GM21367 (cell line): Measurements from ENCODE around the gene INSL3.

ENCODE experiments used
- ATAC-seq: cut with Tn5 transposase; IDR thresholded peaks from one replicate; pipeline ENCODE4 v1.9.1; 2021; ENCODE audit not compliant: unreplicated experiment

INSL3 gene

GRCh38 chr19:17847538-17848366 lies 26.4 kb upstream of the INSL3 start, which contains the start of gene JAK3:
TSS of gene JAK3 (minus strand) at chr19:17847982. CDS start at chr19:17844417, 3,565 bp downstream.
- ATAC-seq, result no peak

- ATAC-seq, result no peak
These were observed 24.8 kb upstream of the INSL3 start for GRCh38 chr19:17846146-17846545.

- ATAC-seq, result no peak
These were observed 22.7 kb upstream of the INSL3 start for GRCh38 chr19:17843908-17844490.

- no peak for ATAC-seq
These were observed 22.0 kb upstream of the INSL3 start for GRCh38 chr19:17843292-17843827.

GRCh38 chr19:17842663-17843291 lies 21.5 kb upstream of the INSL3 start:
- no peak for ATAC-seq

- no peak for ATAC-seq
These were observed 20.7 kb upstream of the INSL3 start for GRCh38 chr19:17841810-17842662.

- no peak for ATAC-seq
These were observed 20.1 kb upstream of the INSL3 start for GRCh38 chr19:17841371-17841809.

- no peak for ATAC-seq
These were observed 18.7 kb upstream of the INSL3 start for GRCh38 chr19:17840019-17840418.

- ATAC-seq, result no peak
These were observed 16.7 kb upstream of the INSL3 start for GRCh38 chr19:17837972-17838371.

- no peak for ATAC-seq
These were observed 15.2 kb upstream of the INSL3 start for GRCh38 chr19:17836530-17836929.

GRCh38 chr19:17835182-17836006 lies 14.1 kb upstream of the INSL3 start:
- ATAC-seq, result no peak

- no peak for ATAC-seq
These were observed 13.2 kb upstream of the INSL3 start for GRCh38 chr19:17834350-17835181.

- ATAC-seq, result no peak
These were observed 11.3 kb upstream of the INSL3 start for GRCh38 chr19:17832443-17833208.

GRCh38 chr19:17831419-17831888 lies 10.1 kb upstream of the INSL3 start:
- no peak for ATAC-seq

GRCh38 chr19:17830567-17831418 lies 9.5 kb upstream of the INSL3 start:
- no peak for ATAC-seq

- ATAC-seq, result no peak
These were observed 8.7 kb upstream of the INSL3 start for GRCh38 chr19:17829855-17830566.
